Head of caudate nucleus (tissue), 42 donors: ENCODE results near the gene FAM78A.

Experiments used
- DNase-seq, 42 donors: peaks; one replicate each; pipeline versions ENCODE4 v3.0.0 to v3.0.0-alpha.2; 2020 to 2021; ENCODE audit warnings: mixed read lengths in 7 of 42
- intact Hi-C: fragments of 100-400 bp; cut with DNase I; formaldehyde crosslinking; loops from one replicate; pipeline ENCODE4 v1.15.0; 2022

FAM78A gene

DNA sequence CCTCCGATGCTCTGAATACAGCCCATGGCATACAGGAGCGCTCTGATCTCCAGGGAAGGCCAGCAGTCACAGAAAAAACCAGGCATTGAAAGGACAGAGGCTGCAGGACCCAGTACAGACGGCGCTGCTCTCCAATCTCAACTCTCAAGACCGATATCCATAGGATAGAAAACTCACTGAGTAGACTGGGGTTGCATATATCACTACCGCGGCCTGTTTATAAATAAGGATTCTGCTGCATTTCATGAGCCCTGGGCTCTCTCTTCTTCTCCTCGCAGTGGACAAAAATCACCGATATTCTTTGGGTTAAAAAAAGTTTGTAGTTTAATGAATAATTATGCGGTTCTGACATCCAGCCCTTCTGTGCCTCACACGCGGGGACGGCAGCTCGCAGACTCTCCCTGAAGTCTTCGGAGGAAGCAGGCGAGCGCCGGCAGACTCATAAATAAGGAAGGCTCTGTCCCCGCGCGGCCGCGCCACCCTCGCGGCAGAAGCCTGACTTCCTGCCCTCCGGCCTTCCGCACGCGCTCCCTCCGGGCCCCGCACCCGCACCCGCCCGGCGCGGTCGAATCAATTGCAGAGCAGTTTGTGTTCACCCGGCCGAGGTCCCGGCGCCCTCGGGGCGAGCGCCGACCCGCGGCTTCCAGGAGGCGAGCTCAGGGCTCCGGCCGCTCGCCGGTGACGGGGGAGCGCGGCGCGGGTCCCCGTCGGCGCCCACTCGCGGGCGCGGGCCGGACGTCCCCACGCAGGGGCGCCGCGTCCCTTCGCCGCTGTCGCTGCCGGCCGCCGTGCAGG, at the start of gene FAM78A:
Gene FAM78A, minus strand, starts transcription at position 417 of the 795 bp plus-strand sequence. Its CDS starts 331 bp downstream, at position 86.
- peak in 17 of 42 donors; percentile 29 to 74 (median 45) for DNase-seq
- intact Hi-C loops: no loop called here

- DNase-seq: no peak
- intact Hi-C loops: no loop called here
Observed at GRCh38 chr9:131324736-131325679, 48.7 kb upstream of the FAM78A start.

GRCh38 chr9:131323629-131324028, 47.3 kb upstream of the FAM78A start:
- intact Hi-C loops: no loop called here
- DNase-seq: no peak

DNA sequence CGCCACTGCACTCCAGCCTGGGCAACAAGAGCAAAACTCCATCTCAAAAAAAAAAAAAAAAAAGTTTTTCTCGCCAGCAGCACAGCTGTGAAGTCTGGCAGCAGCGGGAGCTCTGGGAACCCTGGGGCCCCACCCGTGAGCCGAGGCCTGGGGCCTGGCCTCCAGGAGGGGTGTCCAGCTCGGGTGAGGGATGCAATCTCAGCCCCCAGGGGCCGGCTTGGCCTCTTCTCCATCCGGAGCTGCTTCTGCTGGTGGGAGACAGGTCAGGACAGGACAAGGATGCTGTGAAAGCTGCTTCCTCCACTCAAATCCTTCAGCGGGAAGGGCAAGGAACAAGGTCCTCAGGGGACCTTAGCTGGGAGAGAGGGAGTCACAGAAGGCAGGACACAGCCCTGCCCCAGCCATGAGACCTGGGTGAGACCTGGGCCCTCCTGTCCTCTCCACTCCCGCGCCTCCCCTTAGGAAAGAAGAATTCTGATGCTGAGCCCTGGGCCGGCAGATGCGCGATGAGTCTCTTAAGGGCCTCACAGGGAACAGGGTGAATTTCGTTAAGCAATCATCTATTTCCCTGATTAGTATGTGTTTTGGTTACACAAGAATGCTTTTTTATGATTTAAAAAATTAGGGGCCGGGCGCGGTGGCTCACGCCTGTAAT, 43.8 kb upstream of the FAM78A start:
- DNase-seq: no peak
- intact Hi-C loops: no loop called here

- intact Hi-C loops: no loop called here
- DNase-seq: no peak
Observed at GRCh38 chr9:131319486-131319885, 43.2 kb upstream of the FAM78A start.

DNA sequence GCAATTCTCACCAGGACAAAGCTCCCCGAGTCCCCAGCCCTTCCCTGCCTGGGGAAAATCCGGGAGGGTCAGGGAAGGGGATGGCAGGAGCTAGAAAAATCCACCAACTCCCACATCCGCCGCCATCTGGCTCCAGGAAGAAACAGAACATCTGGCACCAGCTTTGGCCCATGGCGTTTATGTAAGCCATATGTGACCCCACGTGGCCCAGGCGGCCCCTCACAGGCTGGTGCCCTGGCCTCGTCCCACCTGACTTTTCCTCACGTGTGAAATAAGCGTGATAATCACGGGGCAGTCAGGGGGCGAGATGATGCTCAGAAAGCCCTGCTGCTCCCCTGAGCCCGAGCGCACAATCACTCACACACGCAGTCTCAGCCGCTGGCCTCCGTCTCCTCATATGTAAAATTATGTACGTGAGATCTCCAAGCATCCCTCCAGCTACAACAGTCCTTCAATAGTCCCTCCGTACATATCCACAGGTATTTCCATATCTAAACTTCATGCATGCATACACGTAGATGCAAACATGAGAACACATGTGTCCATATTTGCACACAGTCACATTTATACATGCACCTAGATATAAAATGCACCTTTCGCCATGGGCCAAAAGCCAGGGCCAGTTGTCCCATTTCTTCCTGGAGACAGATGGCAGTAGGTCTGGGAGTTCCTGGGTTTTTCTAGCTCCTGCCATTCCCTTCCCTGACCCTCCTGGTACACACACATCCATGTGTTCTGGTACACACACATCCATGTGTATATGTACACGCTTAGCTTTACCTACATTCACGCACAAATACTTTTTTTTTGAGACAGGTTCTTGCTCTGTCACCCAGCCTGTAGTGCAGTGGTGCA, 42.1 kb upstream of the FAM78A start:
- intact Hi-C loops: no loop called here
- no peak for DNase-seq

GRCh38 chr9:131312822-131313770, 36.8 kb upstream of the FAM78A start:
- intact Hi-C loops: no loop called here
- no peak for DNase-seq

- intact Hi-C loops: no loop called here
- DNase-seq: no peak
Observed at GRCh38 chr9:131312246-131312645, 35.9 kb upstream of the FAM78A start.

- no peak for DNase-seq
- intact Hi-C loops: no loop called here
Observed at GRCh38 chr9:131310833-131311554, 34.7 kb upstream of the FAM78A start.

DNA sequence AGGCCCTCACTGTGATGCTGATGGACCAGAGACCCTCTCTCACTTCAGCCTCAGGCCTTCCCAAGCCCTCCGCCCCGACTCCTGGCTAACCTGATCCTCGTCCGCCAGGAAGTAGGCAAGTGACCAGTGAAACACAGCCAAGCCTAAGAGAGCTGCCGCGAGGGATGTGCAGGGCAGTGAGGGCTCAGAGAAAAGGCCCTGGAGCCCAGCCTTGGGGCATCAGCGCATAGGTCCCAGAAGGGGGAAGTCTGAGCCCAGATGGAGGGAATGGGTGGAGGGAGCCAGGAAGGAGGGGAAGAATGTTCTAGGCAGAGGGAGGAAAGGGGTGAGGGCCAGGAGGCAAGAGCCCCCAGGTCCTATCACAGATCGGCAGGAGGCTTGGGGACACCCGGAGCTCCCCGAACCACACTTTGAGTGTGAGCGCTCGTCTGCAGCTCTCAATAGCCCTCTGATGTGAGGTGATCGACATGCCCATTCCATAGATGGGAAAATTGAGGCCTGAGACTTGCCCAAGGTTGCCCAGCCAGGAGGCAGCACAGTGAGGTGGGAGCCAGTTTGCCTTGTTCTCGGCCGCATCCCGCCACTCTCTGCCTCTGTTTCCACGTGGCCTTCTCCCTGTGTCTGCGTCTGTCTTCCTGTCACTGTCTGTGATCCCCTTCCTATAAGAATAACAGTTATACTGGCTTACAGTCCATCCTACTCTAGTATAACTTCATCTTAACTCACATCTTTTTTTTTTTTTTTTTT, 33.4 kb upstream of the FAM78A start:
- intact Hi-C loops: no loop called here
- DNase-seq: no peak

DNA sequence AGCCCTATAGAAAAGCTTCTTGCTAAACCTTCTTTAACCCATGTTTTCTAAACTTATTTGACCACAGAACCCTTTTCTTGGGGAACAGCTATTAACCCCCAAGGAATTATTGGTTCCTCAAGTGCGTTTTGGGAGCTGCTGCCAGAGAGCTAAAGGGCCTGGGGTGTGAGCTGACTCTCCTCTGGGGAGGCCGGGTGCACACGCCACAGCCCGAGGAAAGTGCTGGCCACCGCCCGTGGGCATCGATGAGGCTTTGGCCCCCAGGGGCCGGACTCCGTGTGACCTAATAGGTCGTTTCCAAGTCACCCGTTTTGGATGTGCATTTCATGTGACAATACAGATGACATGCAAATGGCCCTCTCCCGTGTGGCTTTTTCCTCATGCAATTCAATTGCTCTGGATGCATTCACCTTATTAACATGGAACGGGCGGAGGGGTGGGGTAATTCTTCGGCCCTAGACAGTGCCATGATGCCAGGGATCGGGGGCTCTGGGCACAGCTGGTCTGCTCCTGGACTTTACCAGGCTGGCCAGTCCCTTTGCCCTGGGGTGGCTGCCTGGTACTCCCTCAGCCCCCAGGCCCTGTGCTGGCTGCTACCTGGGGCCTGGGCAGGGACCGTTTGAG, 32.7 kb upstream of the FAM78A start:
- no peak for DNase-seq
- intact Hi-C loops: no loop called here

DNA sequence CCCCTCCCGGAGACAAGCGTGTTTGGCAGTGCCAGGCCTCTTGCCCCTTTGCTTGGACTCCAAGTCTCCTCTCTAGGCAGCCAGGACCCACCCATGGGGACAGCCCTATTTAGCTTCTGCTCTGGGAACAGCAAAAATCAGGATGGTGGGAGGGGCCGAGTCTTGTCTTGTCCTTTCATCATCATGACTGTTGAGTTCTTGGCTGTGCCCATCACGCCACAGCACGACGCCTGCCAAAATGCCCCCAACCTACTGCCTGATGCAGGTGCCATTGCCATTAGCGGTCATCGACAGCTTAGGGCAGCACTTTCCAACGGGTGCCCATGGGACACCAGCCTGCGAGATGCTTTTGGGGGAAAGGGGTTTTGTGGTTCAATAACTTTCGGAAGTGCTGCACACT, 32.1 kb upstream of the FAM78A start:
- intact Hi-C loops: no loop called here
- DNase-seq: no peak

DNA sequence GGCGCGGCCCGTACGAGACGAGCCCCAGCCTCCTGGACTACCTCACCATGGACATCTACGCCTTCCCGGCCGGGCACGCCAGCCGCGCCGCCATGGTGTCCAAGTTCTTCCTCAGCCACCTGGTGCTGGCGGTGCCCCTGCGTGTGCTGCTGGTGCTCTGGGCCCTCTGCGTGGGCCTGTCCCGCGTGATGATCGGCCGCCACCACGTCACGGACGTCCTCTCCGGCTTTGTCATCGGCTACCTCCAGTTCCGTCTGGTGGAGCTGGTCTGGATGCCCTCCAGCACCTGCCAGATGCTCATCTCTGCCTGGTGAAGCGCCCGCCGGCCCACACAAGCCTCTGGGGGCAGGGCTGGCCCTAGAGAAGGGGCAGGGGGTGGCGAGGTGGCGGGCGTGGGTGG, 31.7 kb upstream of the FAM78A start:
- DNase-seq: no peak
- intact Hi-C loops: no loop called here

- no peak for DNase-seq
- intact Hi-C loops: no loop called here
Observed at GRCh38 chr9:131306397-131307004, 30.2 kb upstream of the FAM78A start.

DNA sequence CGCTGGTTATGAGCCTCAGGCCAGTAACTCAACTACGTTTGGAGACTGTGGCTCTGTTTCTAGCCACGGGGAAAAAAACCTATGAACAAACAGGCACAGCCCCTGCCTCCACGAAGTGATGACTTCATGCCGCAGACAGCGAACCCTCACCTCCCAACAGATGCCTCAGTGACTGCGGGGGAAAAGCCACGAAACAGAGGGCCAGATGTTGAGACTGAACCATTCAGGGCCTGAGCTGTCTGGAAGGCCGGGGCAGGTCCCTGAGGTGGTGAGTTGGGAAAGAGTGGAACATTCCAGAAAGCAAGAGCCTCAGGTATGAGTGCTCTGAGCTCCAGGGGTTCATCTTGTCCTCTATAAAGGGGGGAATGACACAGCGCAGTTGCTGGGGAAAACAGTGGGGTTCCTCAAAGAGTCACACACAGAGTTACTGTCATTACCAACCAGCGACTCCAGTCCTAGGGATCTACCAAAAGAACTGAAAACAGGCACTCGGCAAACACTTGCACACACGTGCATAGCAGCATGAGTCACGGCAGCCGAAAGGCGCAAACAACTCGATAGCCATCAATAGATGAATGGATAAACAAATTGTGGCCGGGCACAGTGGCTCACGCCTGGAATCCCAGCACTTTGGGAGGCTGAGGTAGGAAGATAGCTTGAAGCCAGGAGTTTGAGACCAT, 28.5 kb upstream of the FAM78A start:
- no peak for DNase-seq
- intact Hi-C loops: no loop called here
